ENCODE measurements around the gene ABHD18.
"Not testable (repeated sequence)": the region's sequence is repeated elsewhere in the genome, so short reads cannot be mapped to it uniquely, and the experiment has no call there.

ABHD18 gene

DNA sequence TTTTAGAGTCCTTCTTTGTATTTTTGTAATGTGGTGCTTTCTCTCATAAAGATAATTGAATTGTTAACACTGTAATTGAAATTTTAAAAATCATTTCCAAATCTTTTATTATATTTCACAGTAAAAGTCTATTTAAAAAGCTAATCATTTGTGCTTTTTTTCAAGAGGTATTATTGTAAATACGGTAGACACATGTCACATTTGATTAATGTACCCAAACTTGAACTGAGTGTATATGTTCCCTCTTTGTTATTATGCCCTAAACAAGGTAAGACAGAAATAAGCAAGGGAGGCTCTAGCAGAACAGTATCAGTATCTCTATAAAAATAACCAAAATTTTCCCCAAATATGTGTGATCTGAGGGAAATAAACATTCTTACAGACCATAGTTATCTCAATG, 74.4 kb downstream of the ABHD18 start:
- H3K4me1 Mint-ChIP-seq: no peaks in the 10 kb centered on the region
- H3K27me3 Mint-ChIP-seq: no peaks in the 10 kb centered on the region
- DNase-seq (no peak), ATAC-seq (no peak)
- H3K27ac Mint-ChIP-seq: no peak overlapping the region
- H3K4me3 Mint-ChIP-seq: no peak overlapping the region
- H3K9me3 Mint-ChIP-seq: no peaks in the 10 kb centered on the region

DNA sequence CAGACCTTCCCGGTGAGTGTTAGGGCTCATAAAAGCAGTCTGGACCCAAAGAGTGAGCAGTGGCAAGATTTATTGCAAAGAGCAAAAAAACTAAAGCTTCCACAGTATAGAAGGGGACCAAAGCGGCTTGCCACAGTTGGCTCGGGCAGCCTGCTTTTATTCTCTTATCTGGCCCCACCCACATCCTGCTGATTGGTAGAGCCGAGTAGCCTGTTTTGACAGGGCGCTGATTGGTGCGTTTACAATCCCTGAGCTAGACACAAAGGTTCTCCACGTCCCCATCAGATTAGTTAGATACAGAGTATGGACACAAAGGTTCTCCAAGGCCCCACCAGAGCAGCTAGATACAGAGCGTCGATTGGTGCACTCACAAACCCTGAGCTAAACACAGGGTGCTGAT, 81.8 kb downstream of the ABHD18 start:
- DNase-seq, H3K4me1 Mint-ChIP-seq, ATAC-seq, H3K4me3 Mint-ChIP-seq, H3K27me3 Mint-ChIP-seq, H3K9me3 Mint-ChIP-seq: not testable (repeated sequence)
- H3K27ac Mint-ChIP-seq: peak overlapping the region in 1 of 2 donors; percentile 59

DNA sequence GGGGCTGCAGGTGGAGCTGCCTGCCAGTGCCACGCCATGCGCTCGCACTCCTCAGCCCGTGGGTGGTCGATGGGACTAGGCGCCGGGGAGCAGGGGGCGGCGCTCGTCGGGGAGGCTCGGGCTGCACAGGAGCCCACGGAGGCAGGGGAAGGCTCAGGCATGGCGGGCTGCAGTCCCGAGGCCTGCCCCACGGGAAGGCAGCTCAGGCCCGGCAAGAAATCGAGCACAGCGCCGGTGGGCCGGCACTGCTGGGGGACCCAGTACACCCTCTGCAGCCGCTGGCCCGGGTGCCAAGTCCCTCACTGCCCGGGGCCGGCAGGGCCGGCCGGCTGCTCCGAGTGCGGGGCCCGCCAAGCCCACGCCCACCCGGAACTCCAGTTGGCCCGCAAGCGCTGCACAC, 82.3 kb downstream of the ABHD18 start:
- H3K27ac Mint-ChIP-seq, DNase-seq, H3K4me3 Mint-ChIP-seq, H3K4me1 Mint-ChIP-seq, H3K9me3 Mint-ChIP-seq, ATAC-seq, H3K27me3 Mint-ChIP-seq: not testable (repeated sequence)

DNA sequence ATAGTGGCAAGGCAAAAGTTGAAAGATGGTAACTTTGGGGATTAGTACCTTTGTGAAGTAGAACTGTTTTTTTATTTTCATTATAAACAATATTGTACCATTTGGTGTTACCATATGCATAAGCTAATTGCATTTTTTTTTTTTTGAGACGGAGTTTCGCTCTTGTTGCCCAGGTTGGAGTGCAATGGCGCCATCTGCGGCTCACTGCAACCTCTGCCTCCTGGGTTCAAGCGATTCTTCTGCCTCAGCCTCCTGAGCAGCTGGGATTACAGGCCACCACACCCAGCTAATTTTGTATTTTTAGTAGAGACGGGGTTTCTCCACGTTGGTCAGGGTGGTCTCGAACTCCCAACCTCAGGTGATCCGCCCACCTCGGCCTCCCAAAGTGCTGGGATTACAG, 86.0 kb downstream of the ABHD18 start:
- not testable (repeated sequence) for H3K4me1 Mint-ChIP-seq, H3K9me3 Mint-ChIP-seq, H3K27me3 Mint-ChIP-seq, H3K4me3 Mint-ChIP-seq, DNase-seq, ATAC-seq, H3K27ac Mint-ChIP-seq

DNA sequence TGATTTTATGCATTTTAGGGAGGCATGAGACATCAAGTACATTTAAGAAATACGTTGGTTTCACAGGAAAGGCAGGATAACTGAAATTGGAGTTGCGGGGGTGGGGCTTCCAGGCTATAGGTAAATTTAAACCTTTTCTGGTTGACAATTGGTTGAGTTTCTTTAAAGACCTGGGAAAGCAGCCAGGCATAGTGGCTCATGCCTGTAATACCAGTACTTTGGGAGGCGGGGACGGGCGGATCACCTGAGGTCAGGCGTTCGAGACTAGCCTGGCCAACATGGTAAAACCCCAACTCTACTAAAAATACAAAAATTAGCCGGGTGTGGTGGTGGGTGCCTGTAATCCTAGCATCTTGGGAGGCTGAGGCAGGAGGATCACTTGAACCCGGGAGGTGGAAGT, 89.7 kb downstream of the ABHD18 start:
- not testable (repeated sequence) for H3K27ac Mint-ChIP-seq, H3K9me3 Mint-ChIP-seq, H3K4me1 Mint-ChIP-seq, ATAC-seq, DNase-seq, H3K27me3 Mint-ChIP-seq, H3K4me3 Mint-ChIP-seq

DNA sequence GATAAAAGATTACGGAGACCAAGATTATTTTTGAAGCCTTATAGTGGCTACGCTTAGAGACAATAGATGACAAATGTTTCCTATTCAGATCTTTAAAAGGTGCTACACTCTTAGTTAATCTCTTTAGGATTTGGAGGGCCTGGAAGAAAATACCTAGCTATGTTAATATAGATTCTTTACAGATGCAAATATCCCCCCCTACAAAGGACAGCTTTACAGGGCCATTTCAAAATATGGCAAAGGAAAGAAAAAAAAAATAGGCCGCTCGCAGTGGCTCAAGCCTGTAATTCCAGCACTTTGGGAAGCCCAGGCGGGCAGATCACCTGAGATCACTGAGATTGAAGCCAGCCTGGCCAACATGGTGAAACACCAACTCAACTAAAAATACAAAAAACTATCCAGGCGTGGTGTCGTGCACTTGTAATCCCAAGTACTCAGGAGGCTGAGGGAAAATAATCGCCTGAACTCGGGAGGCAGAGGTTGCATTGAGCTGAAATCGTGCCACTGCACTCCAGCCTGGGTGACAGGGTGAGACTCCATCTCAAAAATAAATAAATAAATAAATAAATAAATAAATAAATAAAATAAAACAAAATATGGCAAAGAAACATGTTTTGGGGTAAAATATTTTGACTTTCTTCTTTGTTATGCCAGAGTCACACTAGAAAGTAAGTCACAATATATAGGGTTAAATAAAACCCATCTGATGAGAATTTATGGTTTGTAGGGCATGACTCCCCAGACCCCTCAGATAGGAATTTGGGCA, 90.4 kb downstream of the ABHD18 start:
- not testable (repeated sequence) for ATAC-seq, H3K4me3 Mint-ChIP-seq, DNase-seq, H3K9me3 Mint-ChIP-seq, H3K27ac Mint-ChIP-seq, H3K27me3 Mint-ChIP-seq, H3K4me1 Mint-ChIP-seq

DNA sequence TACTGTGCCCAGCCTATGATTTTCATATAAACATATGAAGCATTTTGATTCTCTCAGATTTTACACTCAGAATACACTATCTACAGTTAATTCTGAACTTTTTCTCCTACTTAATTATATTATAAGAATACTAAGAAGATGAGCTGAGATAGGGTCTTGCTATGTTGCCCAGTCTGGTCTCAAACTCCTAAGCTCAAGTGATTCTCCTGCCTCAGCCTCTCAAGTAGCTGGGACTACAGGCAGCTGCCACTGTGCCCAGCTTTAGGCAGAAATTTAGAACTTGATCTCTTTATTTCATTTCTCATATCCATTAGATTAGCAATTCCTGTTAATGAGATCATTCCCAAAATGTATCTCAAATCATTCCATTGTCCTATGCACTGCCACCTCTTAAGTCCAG, 91.2 kb downstream of the ABHD18 start:
- H3K4me3 Mint-ChIP-seq: no peak overlapping the region
- no peak overlapping the region for H3K27ac Mint-ChIP-seq
- H3K27me3 Mint-ChIP-seq: no peaks in the 10 kb centered on the region
- no peak for DNase-seq
- H3K9me3 Mint-ChIP-seq: no peaks in the 10 kb centered on the region
- no peak for ATAC-seq
- H3K4me1 Mint-ChIP-seq: no peaks in the 10 kb centered on the region

DNA sequence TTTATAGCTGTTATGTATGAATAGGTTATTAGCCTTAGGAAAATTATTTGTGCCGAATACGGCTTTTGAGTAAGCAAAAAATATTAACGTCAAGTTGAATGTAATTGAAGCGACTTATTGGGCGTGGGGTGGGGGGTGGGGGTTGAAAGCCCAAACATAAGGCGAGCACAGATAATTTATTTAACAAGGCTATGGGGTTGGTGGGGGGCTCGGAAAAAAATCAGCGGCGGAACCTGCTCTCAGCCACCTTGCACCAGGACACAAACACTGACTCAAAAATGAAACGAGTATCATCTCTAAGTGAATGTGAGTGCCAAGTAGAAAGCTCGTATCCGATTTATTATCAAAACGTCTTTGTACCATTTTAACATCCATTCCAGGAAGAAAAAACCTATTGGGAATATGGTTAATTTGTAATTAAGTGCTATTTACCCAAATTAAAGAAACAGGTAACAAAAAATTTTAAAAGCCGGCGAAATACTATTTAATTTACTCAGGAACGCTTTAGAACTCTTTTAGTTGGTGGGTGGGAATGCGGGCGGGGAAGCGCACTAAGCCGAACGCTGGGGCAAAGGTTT, 95.0 kb downstream of the ABHD18 start:
- Mint-ChIP-seq H3K27me3 (no peaks in the 10 kb centered on the region), H3K9me3 (no peaks in the 10 kb centered on the region), H3K4me1 (peaks cover 14% of the 10 kb centered on the region), H3K4me3 (peak overlapping the region; percentile 86 to 89), H3K27ac (peak overlapping the region; percentile 96 to 98)
- ATAC-seq (no peak), DNase-seq (no peak)

DNA sequence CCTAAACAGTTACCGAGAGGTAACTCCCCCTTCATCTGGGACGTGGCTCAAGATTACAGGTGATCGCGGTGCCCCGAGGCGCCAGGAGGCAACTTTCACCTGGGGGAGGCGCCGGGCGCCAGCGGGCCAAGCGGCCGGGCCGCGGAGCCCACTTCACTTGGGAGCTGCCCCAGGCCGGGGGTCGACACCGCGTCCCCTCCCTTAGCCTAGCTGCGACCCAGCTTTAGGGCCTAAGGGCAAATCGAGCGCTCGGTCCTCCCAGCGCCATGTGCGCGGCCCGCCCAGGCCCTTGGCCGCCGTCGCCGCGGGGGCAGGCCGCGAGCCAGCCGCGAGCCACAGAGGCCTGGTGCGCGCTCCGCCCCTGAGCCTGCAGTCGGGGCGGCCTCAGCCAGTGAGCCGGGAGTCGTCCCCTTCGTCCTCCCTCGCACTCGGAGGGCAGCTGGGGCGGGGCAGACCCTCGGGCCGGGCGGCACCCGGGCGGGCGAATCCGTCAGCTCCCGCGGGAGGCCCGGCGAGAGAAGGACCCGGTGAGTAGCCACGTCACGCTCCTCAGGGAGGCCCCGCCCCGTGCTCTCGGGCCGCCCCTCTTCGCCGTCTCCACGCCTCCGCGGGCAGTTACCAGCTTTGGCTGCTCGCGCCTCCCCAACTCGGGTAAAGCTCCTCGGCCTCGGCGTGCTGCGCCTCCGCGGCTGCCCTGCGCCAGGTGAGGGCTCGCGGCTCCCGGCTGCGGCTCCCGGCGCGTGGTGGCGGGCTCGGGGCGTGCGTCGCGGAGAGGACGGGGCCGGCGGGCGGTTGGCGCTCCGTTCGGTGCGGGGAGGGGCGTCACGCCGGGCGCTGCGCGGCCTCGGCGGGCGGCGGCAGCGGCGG, 95.7 kb downstream of the ABHD18 start, which contains the start of gene LARP1B:
Gene LARP1B, plus strand, starts transcription at position 614 of the 867 bp plus-strand sequence. CDS start 13,640 bp downstream, outside the sequence.
- DNase-seq (peak; percentile 95 to 96), ATAC-seq (peak; percentile 93)
- Mint-ChIP-seq H3K4me1 (peaks cover 17% of the 10 kb centered on the region), H3K4me3 (peak within 1 kb of the TSS; percentile 86 to 89), H3K27ac (peak within 1 kb of the TSS; percentile 96 to 98), H3K9me3 (no peaks in the 10 kb centered on the region), H3K27me3 (no peaks in the 10 kb centered on the region)

DNA sequence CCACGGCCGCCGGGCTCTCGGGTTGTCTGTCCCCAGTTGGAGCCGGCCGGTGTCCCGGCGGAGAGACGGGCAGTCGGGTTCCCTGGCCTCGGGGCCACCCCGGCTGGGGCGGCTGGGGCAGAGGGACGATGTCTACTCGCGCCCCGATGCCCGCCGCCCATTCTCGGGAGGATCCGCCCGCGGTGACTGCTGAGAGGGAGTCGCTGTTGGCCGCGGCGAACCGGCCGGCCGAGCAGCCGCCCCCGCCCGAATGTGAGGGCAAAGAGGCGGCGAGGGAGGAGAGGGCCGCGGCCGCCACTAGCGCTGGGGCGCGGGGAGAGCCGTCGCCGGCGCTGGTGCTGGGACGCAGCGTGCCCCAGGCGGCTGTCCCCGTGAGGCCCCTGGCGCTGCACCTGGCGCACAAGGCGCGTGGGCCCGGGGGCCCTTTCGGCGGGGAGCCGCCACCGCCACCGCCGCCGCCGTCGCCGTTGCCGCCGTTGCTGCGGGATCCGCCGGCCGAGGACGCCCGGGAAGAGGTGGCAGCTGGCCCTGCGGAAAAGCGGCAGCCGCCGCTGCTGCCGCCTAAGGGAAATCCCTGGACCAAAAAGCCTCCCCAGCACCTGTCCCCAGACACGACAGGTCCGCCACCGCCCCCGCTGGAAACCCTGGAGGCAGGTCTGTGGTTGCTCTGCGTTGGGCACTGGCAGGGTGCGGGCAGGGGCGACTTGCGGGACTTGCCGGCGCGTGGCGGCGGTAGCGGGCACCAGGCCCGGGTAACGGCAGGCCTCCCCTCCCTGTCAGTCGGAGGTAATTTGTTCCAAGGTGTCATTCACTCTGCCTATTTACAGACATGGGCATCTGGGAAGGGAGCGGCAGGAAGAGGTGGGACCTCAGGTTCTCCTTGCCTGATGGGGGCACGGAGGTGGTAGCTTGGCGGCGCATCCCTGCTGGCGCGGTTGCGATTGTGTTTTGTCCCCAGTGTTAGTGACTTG, 96.6 kb downstream of the ABHD18 start:
- ATAC-seq: peak; percentile 58
- no peaks in the 10 kb centered on the region for H3K27me3 Mint-ChIP-seq
- H3K4me1 Mint-ChIP-seq: peaks cover 17% of the 10 kb centered on the region
- no peaks in the 10 kb centered on the region for H3K9me3 Mint-ChIP-seq
- H3K27ac Mint-ChIP-seq: peak overlapping the region; percentile 76 to 78
- peak overlapping the region; percentile 83 to 88 for H3K4me3 Mint-ChIP-seq
- peak; percentile 59 to 74 for DNase-seq

DNA sequence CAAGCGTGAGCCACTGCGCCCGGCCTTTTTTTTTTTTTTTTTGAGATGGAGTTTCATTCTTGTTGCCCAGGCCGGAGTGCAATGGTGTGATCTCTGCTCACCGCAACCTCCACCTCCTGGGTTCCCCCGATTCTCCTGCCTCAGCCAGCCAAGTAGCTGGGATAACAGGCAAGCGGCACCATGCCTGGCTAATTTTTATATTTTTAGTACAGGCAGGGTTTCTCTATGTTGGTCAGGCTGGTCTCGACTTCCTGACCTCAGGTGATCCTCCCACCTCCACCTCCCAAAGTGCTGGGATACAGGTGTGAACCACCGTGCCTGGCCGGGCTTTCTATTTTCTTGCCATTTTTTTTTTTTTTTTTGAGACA, 101.2 kb downstream of the ABHD18 start:
- not testable (repeated sequence) for DNase-seq, H3K9me3 Mint-ChIP-seq, ATAC-seq, H3K27ac Mint-ChIP-seq, H3K4me3 Mint-ChIP-seq, H3K27me3 Mint-ChIP-seq
- peaks cover 17% of the 10 kb centered on the region for H3K4me1 Mint-ChIP-seq

DNA sequence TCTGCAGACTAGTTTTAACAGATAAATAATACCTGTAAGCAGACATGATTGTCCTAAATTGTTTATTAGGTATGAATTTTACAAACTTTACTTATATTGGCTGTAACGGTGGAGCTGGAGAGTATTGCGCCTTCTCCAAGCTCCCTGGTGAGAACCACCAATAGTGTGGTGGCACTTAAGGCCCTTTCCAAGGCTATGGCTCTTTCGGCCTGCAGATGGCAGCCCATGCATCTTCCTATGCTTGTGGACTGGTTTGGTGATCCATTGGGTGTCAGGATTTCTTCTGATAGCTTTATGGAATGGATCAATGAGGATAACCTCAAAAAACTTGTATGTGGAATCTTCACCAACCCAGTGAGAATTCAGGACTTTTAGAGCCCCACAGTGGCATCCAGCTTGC, 103.7 kb downstream of the ABHD18 start:
- peak in 1 of 2 donors; percentile 17 for DNase-seq
- ATAC-seq: peak; percentile 72

DNA sequence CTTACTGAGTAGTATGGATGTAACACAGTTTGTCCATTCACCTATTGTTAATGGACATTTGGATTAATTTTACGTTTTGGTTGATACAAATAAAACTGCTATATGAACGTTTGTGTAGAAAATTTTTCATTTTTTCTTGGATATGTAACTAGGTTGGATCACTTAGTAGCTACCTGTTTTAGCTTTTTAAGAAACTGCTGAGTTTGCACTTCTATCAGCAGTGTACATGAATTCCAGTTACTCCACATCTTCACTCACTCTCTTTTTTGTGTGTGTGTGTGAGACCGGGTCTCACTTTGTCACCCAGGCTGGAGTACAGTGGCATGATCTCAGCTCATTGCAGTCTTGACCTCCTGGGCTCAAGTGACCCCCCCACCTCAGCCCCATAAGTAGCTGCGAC, 111.3 kb downstream of the ABHD18 start:
- Mint-ChIP-seq H3K27me3 (no peaks in the 10 kb centered on the region), H3K4me1 (no peaks in the 10 kb centered on the region), H3K4me3 (no peak overlapping the region), H3K27ac (no peak overlapping the region), H3K9me3 (no peaks in the 10 kb centered on the region)
- ATAC-seq (no peak), DNase-seq (no peak)

More for the DNA sequence above, 103.7 kb downstream of the ABHD18 start:
- Mint-ChIP-seq H3K4me3 (no peak overlapping the region), H3K4me1 (peaks cover 7% of the 10 kb centered on the region), H3K9me3 (no peaks in the 10 kb centered on the region), H3K27ac (no peak overlapping the region), H3K27me3 (no peaks in the 10 kb centered on the region)

All from stimulated activated naive CD8-positive, alpha-beta T cell treated with anti-CD3 and anti-CD28 coated beads, Interleukin-15, amount 100 ng/mL, for 72 hours (primary cell).